GM18498 (cell line): ENCODE data around the gene ANKRD33.

Source experiments
- ATAC-seq: cut with Tn5 transposase; IDR thresholded peaks from one replicate; pipeline ENCODE4 v1.9.1; 2021; ENCODE audit warnings: mild to moderate bottlenecking, moderate library complexity; ENCODE audit not compliant: unreplicated experiment

ANKRD33 gene

DNA sequence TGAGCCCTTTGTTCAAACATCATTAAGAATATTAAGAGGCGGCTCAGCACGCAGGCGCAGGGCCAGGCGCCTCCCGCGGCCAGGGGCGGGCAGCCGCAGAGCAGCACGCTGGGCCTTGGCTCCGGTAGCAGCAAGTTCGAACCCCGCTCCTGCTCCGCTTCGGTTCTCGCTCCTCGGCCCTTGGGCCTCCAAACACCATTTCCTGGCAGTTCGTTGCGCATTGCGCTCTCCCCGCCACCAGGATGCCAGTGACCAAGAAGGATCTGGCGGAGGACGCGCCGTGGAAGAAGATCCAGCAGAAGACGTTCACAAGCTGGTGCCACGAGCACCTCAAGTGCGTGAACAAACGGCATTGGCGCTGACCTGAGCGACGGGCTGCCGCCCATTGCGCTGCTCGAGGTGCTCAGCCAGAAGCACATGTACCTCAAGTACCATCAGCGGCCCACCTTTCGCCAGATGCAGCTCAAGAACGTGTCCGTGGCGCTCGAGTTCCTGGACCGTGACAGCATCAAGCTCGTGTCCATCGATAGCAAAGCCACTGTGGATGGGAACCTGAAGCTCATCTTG lies 12.5 kb downstream of the ANKRD33 start:
- no peak for ATAC-seq

DNA sequence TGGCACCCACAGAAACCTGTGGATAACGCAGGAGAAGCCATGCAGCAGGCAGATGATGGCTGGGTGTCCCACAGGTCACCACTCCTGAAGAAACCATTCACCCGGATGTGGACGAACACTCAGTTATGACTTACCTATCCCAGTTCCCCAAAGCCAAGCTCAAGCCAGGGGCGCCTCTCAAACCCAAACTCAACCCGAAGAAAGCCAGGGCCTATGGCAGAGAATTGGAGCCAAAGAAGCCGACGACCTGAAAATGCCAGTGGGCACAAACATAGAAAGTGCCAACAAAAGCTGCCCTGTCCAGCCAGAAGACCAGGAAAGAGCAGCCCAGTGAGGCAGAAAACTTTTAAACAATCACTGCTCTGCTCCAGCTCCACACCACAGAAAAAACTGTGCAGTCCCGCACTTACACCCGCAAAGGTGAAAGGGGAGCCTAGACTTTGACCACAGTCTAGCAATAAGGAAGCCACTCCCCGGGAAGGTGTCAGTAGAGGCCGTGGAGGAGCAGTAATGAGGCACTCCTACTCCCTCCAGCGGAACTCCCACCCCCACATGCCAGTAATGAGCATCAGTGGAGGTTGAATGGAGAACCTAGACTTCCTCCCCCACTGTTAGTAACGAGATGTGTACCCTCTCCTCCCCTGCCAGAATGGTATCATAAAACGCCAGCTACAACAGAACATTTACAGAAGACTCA lies 13.4 kb downstream of the ANKRD33 start:
- no peak for ATAC-seq

DNA sequence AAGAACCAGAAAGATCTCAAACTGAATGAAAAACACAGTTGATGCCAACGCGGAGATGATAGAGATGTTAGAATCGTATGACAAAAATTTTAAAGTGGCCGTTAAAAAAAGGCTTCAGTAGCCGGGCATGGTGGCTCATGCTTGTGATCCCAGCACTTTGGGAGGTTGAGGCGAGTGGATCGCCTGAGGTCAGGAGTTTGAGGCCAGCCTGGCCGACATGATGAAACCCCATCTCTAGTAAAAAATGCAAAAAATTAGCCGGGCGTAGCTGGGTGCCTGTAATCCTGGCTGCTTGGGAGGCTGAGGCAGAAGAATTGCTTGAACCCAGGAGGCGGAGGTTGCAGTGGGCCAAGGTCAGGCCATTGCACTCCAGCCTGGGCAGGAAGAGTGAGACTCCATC lies 14.0 kb downstream of the ANKRD33 start:
- ATAC-seq, result no peak

DNA sequence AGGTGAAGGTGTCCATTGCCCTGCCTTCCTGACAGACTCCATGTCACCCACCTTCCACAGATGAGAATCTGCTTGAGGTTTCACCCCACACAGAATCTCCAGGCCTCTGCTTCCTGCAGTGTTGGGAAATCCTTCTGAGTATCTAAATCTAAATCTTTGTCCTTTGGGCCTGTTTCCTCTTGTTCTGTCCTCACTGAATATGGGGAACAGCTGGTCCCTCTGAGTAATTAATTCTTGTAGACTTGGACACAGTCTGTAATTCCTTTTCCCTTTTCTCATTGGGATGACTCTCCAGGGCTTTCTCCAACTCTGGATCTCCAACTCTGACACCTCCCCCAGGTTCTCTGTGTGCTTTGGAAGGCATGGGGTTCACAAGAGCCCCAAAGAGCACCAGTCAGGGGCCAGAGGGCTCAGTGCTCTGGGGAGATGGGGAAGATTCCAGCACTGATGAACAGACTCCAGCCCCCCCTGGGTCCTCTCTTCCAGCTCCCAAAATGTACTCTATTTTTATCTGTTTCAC lies 17.1 kb downstream of the ANKRD33 start:
- no peak for ATAC-seq

DNA sequence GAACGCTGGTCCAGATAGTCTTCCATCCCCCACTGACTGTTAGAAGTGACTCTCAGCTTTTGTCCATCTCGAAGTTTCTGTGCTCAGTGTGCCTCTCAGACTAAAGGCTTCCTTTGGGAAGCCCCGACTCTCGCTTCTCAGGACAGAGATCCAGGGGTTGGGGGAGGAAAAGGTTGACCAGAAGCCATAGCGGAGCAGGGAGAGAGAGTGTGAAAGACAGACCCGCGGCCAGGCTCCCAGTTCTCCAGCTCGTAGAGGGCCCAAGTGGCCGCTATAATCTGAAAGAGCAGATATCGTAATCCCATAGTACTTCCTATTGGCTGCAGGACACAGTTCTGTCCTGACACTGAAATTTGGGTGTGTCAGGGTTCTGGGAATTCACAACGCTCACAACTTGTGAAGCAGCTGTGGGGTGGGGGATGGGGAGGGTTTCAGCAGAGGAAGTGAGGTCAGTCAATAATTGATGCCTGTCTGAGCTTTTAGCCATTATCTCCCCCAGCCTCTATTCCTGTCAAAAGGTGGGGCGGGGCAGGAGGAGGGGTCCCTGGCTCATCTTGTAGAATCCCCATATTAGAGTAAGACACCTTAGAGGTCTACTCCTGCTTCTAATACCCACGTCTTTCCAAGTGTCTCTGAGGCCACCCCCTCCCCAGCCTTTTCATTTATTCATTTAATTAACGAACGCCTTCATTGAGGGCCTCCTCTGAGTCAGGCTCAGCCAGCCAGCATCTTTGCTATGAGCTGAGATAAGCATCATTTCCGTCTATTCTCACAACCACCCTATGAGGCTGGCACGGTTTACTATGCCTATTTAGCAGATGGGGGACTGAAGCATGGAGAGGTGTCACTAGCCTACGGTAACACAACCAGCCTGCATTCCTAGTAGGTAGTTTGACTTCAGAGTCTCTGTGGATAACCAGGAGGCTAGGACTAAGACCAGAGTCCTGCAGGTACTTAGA lies 17.8 kb downstream of the ANKRD33 start:
- no peak for ATAC-seq

DNA sequence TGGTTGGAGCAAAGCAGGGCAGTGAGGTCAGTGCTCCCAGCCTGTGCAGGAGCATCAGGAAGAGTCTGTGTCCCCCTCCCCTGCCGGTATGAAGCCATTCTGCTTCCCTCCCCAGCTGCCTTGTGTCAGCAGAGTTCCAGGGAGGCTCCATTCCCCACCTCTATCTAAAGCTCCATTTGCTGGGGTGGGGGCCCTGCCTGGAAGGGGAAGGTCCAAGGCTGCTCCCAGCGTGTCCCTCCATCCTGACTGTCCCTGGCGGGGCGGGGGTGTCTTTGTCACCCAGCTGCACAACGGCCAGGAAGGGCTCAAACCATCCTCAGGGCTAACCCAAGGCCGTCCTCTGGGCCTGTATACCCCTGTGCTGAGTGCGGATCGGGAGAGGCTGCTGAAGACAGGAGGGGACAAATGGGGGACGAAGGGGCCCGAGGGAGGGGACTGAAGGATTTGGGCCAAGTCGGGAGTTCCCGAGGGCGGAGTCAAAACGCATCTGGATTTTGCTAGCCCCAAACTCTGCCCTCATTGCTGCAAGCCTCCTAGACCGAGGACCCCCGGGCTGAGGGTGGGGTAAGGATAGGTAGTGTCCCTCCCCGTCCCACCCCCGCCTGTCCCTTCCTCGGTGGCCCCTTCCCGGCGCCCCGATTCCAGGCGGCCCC lies 18.7 kb downstream of the ANKRD33 start:
- no peak for ATAC-seq

DNA sequence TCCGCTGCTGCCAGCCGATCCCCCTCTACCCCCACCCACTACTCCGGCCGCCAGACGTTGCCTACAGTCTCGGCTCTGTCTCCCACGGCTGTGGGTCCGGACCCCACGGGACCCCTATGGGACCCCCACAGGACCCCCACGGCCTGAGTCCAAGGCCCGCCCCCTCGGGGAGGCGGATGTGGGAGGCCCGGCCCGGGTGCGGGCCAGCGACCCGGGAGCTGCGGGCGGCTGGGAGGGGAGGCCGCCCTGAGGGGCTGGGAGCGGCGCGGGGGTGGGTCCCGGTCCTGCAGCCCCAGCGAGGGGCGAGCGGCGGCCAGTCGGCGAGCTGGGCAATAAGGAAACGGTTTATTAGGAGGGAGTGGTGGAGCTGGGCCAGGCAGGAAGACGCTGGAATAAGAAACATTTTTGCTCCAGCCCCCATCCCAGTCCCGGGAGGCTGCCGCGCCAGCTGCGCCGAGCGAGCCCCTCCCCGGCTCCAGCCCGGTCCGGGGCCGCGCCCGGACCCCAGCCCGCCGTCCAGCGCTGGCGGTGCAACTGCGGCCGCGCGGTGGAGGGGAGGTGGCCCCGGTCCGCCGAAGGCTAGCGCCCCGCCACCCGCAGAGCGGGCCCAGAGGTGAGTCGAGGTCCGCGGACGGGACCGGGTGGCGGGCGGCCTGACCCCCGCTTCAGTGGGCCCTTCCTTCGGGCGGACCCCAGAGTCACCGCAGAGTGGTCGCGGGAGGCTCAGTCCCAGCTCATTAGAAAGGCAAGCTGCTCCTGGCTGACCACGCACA lies 19.4 kb downstream of the ANKRD33 start, which contains the start of gene ACVRL1:
Gene ACVRL1 (plus strand): TSS at position 422 of the 773 bp plus-strand sequence. CDS start 4,971 bp downstream, outside the sequence.
- no peak for ATAC-seq

DNA sequence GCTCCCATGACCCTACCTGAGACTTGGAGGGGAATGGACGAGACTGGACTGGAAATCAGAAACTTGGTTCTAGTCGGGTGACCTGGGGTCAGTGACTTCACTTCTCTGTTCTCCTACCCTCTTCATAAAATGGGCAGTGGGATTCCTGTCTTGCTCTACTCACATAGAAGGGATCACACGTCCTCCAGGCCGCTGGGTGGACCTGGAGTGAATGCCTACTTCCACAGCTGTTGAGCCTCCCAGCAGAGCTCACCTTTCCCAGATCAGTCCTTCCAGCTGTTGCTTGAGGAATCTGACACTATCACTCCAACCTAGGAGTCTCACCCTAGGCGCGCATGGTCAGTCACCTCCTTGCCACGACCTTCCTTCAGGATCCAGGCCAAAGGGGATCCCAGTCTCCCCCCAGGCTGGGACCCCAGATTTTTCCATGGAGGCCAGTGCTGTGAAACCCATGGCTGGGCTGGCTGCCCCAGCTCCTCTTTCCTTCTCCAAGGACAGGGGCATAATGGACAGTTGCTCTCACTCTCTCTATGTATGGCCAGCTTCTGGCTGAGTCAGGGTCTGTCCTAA lies 20.0 kb downstream of the ANKRD33 start:
- no peak for ATAC-seq

DNA sequence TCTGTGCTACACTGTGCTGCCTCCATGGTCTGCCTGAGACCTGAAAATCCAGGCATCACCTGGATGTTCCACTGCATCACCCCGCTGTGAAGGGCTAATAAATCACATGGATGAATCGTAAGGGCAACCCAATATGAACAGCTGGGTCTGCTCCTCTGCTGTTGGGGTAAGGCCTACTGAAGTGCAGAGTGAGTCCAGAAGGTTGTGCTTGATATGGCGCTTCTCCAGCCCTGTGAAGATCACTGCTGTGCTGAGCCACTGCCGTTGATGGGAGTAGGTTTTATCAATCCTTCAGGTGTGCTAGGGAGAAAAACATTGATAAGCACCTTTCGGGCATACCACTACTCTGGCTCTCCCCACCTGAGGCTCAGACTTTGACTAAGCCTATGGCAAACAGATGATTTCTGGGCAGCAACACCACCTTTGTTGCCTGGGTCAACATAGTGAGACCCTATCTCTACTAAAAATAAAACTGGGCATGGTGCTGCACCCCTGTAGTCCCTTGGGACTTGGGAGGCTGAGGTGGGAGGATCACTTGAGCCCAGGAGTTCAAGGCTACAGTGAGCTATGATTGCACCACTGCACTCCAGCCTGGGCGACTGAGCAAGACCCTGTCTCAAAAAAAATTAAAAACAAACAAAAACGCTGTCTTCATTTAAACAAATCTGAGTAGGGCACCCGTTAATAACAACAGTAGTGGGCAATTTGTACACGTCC lies 21.1 kb downstream of the ANKRD33 start:
- no peak for ATAC-seq

DNA sequence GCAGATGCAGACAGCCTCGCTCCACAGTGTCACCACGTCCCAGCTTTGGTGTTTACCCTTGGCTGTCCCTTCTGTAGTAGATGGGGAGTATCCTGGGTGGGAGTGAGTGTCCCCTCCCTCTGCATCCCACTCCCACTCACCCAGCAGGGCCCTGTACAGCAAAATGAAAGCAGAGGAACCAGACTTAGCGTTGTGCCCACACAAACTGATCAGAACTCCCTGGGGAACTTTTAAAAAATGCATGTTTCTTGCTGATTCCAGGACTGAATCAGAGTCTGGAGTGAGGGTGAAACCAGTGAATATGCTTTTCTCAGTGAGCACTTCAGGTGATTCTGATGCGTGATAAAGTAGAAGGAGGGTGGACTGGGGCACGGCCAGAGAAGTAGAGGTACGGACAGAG lies 22.3 kb downstream of the ANKRD33 start:
- ATAC-seq, result no peak

DNA sequence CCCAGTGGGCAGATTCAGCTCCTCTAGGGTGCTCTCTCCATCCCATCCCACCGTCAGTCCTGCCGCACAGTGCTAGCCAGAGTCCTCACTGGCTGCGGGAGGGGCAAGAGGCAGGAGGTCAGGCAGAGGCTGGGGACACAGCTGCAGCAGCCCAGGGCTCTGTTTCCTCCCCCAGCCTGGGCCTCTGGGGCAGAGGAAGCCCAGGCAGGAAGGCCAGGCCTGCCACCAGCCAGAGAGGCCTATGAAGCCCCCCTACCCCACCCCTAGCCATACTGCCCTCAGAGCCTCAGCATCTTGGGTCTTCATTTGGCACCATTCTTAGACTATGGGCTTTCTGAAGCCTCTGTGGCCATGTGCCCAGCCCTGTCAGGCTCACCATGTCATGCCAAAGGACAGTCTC lies 22.8 kb downstream of the ANKRD33 start:
- no peak for ATAC-seq

DNA sequence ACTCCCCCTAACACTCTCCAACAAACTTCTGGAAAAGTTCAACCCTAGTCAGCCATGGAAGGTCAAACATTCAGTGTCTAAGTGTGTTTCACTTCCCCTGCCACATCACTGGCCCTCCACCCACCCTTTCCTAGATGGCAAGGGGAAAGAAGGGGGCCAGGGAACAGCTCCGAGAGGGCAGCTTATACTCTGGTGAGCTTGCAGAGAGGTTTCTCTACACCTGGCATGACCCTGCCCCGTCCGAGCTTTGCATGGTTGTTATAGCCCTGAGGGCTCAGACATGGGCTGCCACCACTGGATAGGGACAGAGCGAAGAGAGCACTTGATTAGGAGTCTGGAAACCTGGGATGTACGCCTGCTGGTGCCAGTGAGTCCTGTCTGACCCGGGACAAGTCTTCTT lies 23.4 kb downstream of the ANKRD33 start:
- no peak for ATAC-seq

DNA sequence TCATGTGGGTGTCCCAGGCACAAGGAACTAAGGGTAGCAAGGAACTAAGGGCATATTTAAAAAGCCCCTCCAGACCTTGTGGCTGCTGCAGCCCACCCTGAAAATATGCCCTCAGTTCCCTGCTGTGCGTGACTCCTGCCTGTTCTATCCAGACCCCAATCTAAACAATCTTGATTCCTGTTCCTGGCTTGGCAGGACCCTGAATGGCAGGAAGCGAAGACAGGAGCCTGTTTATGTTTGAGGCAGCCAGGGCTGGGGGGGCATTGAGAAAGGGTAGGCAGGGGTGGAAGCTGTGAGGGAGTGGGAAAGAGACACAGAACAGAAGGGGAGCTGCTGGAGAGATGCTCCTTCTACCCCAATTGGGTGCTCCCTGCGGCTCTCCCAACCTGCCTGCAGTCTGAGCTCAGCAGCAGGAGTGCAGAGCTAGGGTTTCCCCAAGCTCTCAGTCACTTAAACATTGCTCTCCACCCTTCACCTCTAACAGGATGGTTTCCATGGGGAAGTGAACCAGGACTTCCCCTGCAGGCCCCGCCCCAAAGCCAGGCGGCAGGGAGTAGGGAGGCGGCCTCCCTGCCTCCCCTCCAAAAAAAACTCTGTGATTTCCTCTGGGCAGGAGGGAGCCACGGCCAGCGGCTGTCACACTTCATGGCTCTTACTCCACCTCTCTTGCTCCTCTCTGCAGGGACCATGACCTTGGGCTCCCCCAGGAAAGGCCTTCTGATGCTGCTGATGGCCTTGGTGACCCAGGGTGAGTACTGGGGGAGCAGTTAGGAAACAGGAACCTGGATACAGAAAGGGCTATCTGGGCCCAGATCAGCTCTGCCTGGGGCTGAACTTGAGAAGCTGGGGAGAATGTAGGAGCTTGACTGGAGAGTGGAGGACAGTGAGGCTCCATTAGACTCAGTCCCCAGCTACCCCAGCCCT lies 24.1 kb downstream of the ANKRD33 start:
- no peak for ATAC-seq

DNA sequence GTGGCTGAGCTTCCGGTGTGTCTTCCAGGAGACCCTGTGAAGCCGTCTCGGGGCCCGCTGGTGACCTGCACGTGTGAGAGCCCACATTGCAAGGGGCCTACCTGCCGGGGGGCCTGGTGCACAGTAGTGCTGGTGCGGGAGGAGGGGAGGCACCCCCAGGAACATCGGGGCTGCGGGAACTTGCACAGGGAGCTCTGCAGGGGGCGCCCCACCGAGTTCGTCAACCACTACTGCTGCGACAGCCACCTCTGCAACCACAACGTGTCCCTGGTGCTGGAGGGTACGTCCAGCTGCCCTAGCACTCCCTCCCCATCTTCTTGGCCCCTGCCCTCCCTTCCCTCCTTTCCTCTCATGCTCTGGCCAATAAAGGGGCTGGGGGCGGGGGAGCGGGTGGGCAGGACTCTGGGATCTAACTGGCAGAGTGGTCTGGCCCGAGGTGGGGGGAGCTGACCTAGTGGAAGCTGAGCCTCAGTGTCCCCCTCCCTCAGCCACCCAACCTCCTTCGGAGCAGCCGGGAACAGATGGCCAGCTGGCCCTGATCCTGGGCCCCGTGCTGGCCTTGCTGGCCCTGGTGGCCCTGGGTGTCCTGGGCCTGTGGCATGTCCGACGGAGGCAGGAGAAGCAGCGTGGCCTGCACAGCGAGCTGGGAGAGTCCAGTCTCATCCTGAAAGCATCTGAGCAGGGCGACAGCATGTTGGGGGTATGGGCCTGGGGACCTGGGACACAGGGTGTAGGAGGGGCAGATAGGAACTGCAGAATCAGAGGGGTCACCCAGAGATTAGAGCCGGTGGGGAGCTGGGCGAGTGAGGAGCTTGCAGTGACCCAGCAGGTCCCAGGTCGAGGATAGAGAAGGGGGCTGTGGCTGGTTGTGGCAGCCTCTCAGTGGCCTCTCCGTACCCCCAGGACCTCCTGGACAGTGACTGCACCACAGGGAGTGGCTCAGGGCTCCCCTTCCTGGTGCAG lies 25.4 kb downstream of the ANKRD33 start:
- no peak for ATAC-seq

DNA sequence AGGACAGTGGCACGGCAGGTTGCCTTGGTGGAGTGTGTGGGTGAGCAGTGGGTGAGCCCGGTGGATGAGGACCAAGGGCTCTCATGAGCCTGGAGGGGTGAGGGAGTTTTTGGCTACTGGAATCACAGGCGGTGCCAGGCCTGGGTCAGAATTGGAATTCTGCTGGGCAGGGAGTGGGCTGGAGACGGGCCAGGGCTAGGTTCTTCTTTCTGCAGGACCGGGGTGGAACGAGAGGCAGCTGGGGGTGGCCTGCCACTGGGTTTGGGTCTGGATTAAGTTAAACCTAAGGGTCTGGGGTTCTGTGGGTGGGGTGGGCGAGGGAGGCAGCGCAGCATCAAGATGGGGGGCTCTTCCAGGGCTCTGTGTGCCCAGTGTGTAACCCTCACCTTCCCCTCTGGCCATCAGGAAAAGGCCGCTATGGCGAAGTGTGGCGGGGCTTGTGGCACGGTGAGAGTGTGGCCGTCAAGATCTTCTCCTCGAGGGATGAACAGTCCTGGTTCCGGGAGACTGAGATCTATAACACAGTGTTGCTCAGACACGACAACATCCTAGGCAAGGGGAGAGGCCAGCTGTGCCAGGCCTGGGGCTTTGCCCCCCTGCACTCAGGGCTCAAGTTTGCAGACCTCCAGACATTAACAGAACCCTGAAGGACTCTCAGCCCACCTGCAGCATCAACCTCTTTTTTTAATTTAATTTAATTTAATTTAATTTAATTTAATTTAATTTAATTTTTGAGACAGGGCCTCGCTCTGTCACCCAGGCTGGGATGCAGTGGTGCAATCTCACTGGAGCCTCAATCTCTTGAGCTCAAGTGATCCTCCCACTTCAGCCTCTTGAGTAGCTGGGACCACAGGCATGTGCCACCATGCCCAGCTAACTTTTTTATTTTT lies 26.4 kb downstream of the ANKRD33 start:
- ATAC-seq, result no peak

DNA sequence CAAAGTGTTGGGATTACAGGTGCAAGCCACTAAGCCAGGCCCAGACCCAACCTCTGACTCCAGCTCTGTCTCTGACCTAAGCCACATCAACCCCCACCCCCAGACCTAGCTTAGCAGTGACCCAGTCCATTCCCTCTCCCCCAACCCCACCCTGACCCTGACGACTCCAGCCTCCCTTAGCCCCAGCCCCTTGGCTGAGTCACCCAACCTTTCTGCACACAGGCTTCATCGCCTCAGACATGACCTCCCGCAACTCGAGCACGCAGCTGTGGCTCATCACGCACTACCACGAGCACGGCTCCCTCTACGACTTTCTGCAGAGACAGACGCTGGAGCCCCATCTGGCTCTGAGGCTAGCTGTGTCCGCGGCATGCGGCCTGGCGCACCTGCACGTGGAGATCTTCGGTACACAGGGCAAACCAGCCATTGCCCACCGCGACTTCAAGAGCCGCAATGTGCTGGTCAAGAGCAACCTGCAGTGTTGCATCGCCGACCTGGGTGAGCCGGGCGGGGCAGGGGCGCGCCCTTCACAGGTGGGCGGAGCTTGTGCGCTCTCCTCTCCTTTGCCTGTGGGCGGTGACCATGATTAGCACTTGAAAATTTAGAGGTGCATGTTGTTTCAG lies 27.2 kb downstream of the ANKRD33 start:
- no peak for ATAC-seq
